HEK293 (cell line): ENCODE data around the gene LY86.

Source experiments
- CTCF ChIA-PET: fragments of 350-600 bp; formaldehyde crosslinking; extraction: SDS; loops from one replicate; lab custom pipeline; 2021; ENCODE audit warnings: antibody characterized with exemption; lab: Yijun Ruan, JAX
- POLR2A ChIA-PET: fragments of 300-600 bp; formaldehyde crosslinking; extraction: SDS; loops from one replicate; lab custom pipeline; 2020; ENCODE audit warnings: antibody characterized with exemption, inconsistent platforms; lab: Yijun Ruan, JAX
- H3K27ac ChIP-seq: fragments of 200-500 bp; sonication (Bioruptor generic); 2 replicates; pipeline ENCODE4 v1.5.1; 2014; ENCODE audit warnings: low read depth, low read length, control low read depth, inconsistent platforms; ENCODE audit errors: extremely low read depth
- H3K36me3 ChIP-seq, 2 experiments: fragments of 200-500 bp in 1 of 2; sonication (Bioruptor generic) in 1 of 2; 1 replicate in 1 of 2; 2 replicates in 1 of 2; pipeline ENCODE4 v1.5.1; 2014 to 2017; ENCODE audit warnings: inconsistent platforms in 2 of 2, low read length in 2 of 2; ENCODE audit not compliant: control insufficient read depth in 2 of 2, insufficient read depth in 1 of 2
- H3K4me1 ChIP-seq: fragments of 200-500 bp; sonication (Bioruptor generic); 2 replicates; pipeline ENCODE4 v1.5.1; 2014; ENCODE audit warnings: mild to moderate bottlenecking, low read length, inconsistent platforms; ENCODE audit not compliant: control insufficient read depth, insufficient read depth
- H3K4me3 ChIP-seq: 2 replicates; pipeline ENCODE4 v1.5.1; 2011; ENCODE audit warnings: low read depth, mild to moderate bottlenecking, control low read depth, low read length, moderate library complexity
- H3K9me3 ChIP-seq: fragments of 200-500 bp; sonication (Bioruptor generic); 2 replicates; pipeline ENCODE4 v1.5.1; 2014; ENCODE audit warnings: low read depth, low read length, inconsistent platforms; ENCODE audit not compliant: control insufficient read depth, insufficient read depth
- KLF1 ChIP-seq: fragments of 450-650 bp; formaldehyde crosslinking; IDR thresholded peaks from 2 replicates; pipeline ENCODE4 v1.5.1; 2016; ENCODE audit warnings: missing biosample characterization, missing genetic modification characterization
- KLF10 ChIP-seq: fragments of 450-650 bp; IDR thresholded peaks from 2 replicates; pipeline ENCODE4 v1.5.1; 2018; ENCODE audit warnings: missing biosample characterization, mild to moderate bottlenecking, missing genetic modification characterization
- RBAK ChIP-seq: fragments of 450-650 bp; formaldehyde crosslinking; IDR thresholded peaks from 2 replicates; pipeline ENCODE4 v1.5.1; 2016; ENCODE audit warnings: missing biosample characterization, missing genetic modification characterization
- ZFP37 ChIP-seq: fragments of 450-650 bp; formaldehyde crosslinking; IDR thresholded peaks from 2 replicates; pipeline ENCODE4 v1.5.1; 2016; ENCODE audit warnings: missing biosample characterization, missing genetic modification characterization
- ZNF157 ChIP-seq: fragments of 450-650 bp; formaldehyde crosslinking; IDR thresholded peaks from 2 replicates; pipeline ENCODE4 v1.5.1; 2016; ENCODE audit warnings: missing biosample characterization, missing genetic modification characterization
- ZNF292 ChIP-seq: fragments of 450-650 bp; formaldehyde crosslinking; IDR thresholded peaks from 2 replicates; pipeline ENCODE4 v1.5.1; 2016; ENCODE audit warnings: low read depth, missing biosample characterization, missing genetic modification characterization, borderline replicate concordance
- ZNF311 ChIP-seq: fragments of 450-650 bp; formaldehyde crosslinking; IDR thresholded peaks from 2 replicates; pipeline ENCODE4 v1.5.1; 2017; ENCODE audit warnings: missing biosample characterization, missing genetic modification characterization, borderline replicate concordance
- ZNF335 ChIP-seq: fragments of 450-650 bp; formaldehyde crosslinking; conservative IDR thresholded peaks from 2 replicates; pipeline ENCODE4 v1.5.1; 2016; ENCODE audit warnings: missing biosample characterization, missing genetic modification characterization
- ZNF423 ChIP-seq: fragments of 450-650 bp; formaldehyde crosslinking; IDR thresholded peaks from 2 replicates; pipeline ENCODE4 v1.5.1; 2016; ENCODE audit warnings: missing biosample characterization, missing genetic modification characterization
- ZNF560 ChIP-seq: fragments of 450-650 bp; formaldehyde crosslinking; IDR thresholded peaks from 2 replicates; pipeline ENCODE4 v1.5.1; 2017; ENCODE audit warnings: missing biosample characterization, missing genetic modification characterization, borderline replicate concordance
- ZNF596 ChIP-seq: fragments of 450-650 bp; IDR thresholded peaks from 2 replicates; pipeline ENCODE4 v1.5.0; 2018; ENCODE audit warnings: missing biosample characterization, mild to moderate bottlenecking, missing genetic modification characterization, moderate library complexity
- ZNF626 ChIP-seq: fragments of 450-650 bp; sonication (Bioruptor Pico); formaldehyde crosslinking; IDR thresholded peaks from 2 replicates; pipeline ENCODE4 v1.5.1; 2018; ENCODE audit warnings: missing biosample characterization, missing genetic modification characterization, inconsistent platforms
- ZNF777 ChIP-seq: fragments of 450-650 bp; formaldehyde crosslinking; IDR thresholded peaks from 2 replicates; pipeline ENCODE4 v1.5.1; 2017; ENCODE audit warnings: missing biosample characterization, missing genetic modification characterization, borderline replicate concordance
- ZSCAN23 ChIP-seq: fragments of 450-650 bp; formaldehyde crosslinking; IDR thresholded peaks from 2 replicates; pipeline ENCODE4 v1.5.1; 2016; ENCODE audit warnings: missing biosample characterization, missing genetic modification characterization
- ZSCAN30 ChIP-seq: fragments of 450-650 bp; IDR thresholded peaks from 2 replicates; pipeline ENCODE4 v1.5.1; 2018; ENCODE audit warnings: missing biosample characterization, mild to moderate bottlenecking, missing genetic modification characterization, moderate library complexity
- TF ChIP-seq, protein P1 (sequence below): fragments of 450-650 bp; formaldehyde crosslinking; IDR thresholded peaks from 2 replicates; pipeline ENCODE4 v1.5.1; 2016; ENCODE audit warnings: missing biosample characterization, missing genetic modification characterization
- TF ChIP-seq, protein P2 (sequence below): fragments of 450-650 bp; IDR thresholded peaks from 2 replicates; pipeline ENCODE4 v1.5.1; 2018; ENCODE audit warnings: missing biosample characterization, missing genetic modification characterization
- TF ChIP-seq, protein P3 (sequence below): fragments of 450-650 bp; formaldehyde crosslinking; IDR thresholded peaks from 2 replicates; pipeline ENCODE4 v1.5.1; 2016; ENCODE audit warnings: missing biosample characterization, missing genetic modification characterization

Gene LY86

DNA sequence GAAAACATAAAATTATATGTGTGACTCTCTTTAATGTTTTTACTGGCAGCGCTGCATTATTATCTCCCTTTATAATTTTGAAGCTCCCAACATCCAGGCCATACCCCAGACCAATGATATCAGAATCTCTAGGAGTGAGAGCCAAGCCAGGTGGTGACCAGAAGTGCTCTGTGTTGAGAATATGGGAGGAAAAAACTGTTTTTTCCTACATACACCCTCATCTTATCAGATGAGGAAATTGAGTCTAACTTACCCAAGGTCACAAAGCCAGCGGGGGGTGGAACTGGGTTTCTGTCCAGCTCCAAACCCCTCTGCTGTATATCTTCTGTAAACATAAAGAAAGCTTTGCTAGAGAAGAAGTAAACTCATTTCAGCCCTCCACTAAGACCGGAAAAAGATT is 42.5 kb downstream of the LY86 start:
- H3K27ac ChIP-seq: no peak overlapping the region
- POLR2A ChIA-PET: interaction anchor here (1.0 kb wide), 1 partner anchor 51 kb away, joined by 7 read pairs; no protein-coding TSS in a partner anchor

DNA sequence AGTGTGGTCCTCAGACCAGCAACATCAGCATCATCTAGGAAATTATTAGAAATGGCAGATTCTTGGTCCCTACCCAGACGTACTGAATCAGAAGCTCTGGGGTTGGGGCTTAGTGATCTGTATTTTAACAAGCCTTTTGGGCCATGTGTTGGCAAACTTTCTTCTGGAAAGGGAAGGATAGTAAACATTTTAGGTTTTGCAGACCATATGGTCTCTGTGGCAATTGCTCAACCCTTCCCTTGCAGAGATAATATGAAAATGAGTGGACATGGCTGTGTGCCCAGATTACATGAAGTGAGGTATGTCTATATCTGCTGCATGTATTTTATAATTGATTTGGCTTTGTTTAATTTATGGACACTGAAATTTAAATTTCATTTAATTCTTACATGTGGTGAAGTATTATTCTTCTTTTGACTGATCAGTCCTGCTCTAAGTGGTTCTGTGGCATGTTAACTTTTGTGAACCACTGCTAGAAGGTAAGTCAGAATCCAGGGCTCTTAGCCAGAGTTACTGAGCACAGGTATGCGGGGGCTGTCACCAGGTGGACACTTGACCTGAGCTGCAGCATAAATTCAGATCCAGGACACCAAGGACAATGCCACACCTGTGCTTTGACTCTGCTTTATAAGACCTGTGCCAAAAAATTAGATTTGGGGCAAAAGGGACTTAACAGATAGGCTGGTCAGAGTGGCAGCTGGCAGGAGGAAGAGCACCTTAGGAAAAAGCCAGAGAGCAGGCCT is 43.2 kb downstream of the LY86 start:
- CTCF ChIA-PET: interaction anchor here (0.8 kb wide), 1 partner anchor 21 kb away, joined by 3 read pairs; no protein-coding TSS in a partner anchor
- POLR2A ChIA-PET: no interaction called here
- no peak for TF ChIP-seq ZNF423
- no peak for TF ChIP-seq ZSCAN30
- TF ChIP-seq ZNF311 (tag by site-specific recombination): no peak
- no peak for TF ChIP-seq RBAK (tag by site-specific recombination)
- no peak for TF ChIP-seq ZNF335 (tag by site-specific recombination)
- TF ChIP-seq ZNF157: no peak
- no peak for TF ChIP-seq ZSCAN23 (tag by site-specific recombination)

More for the DNA sequence above, 42.5 kb downstream of the LY86 start:
- TF ChIP-seq ZNF157: no peak
- TF ChIP-seq ZNF292 (tag by site-specific recombination): no peak
- TF ChIP-seq ZNF626 (tag by site-specific recombination): no peak
- no peak for TF ChIP-seq ZNF560
- TF ChIP-seq, protein P1, sequence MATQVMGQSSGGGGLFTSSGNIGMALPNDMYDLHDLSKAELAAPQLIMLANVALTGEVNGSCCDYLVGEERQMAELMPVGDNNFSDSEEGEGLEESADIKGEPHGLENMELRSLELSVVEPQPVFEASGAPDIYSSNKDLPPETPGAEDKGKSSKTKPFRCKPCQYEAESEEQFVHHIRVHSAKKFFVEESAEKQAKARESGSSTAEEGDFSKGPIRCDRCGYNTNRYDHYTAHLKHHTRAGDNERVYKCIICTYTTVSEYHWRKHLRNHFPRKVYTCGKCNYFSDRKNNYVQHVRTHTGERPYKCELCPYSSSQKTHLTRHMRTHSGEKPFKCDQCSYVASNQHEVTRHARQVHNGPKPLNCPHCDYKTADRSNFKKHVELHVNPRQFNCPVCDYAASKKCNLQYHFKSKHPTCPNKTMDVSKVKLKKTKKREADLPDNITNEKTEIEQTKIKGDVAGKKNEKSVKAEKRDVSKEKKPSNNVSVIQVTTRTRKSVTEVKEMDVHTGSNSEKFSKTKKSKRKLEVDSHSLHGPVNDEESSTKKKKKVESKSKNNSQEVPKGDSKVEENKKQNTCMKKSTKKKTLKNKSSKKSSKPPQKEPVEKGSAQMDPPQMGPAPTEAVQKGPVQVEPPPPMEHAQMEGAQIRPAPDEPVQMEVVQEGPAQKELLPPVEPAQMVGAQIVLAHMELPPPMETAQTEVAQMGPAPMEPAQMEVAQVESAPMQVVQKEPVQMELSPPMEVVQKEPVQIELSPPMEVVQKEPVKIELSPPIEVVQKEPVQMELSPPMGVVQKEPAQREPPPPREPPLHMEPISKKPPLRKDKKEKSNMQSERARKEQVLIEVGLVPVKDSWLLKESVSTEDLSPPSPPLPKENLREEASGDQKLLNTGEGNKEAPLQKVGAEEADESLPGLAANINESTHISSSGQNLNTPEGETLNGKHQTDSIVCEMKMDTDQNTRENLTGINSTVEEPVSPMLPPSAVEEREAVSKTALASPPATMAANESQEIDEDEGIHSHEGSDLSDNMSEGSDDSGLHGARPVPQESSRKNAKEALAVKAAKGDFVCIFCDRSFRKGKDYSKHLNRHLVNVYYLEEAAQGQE (tag by site-specific recombination): no peak
- TF ChIP-seq ZNF596 (tag by site-specific recombination): no peak
- no peak for TF ChIP-seq ZFP37 (tag by site-specific recombination)
- TF ChIP-seq, protein P2, sequence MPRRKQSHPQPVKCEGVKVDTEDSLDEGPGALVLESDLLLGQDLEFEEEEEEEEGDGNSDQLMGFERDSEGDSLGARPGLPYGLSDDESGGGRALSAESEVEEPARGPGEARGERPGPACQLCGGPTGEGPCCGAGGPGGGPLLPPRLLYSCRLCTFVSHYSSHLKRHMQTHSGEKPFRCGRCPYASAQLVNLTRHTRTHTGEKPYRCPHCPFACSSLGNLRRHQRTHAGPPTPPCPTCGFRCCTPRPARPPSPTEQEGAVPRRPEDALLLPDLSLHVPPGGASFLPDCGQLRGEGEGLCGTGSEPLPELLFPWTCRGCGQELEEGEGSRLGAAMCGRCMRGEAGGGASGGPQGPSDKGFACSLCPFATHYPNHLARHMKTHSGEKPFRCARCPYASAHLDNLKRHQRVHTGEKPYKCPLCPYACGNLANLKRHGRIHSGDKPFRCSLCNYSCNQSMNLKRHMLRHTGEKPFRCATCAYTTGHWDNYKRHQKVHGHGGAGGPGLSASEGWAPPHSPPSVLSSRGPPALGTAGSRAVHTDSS (tag by site-specific recombination): no peak
- TF ChIP-seq KLF1 (tag by site-specific recombination): no peak
- no peak for TF ChIP-seq ZNF777 (tag by site-specific recombination)
- TF ChIP-seq, protein P3, sequence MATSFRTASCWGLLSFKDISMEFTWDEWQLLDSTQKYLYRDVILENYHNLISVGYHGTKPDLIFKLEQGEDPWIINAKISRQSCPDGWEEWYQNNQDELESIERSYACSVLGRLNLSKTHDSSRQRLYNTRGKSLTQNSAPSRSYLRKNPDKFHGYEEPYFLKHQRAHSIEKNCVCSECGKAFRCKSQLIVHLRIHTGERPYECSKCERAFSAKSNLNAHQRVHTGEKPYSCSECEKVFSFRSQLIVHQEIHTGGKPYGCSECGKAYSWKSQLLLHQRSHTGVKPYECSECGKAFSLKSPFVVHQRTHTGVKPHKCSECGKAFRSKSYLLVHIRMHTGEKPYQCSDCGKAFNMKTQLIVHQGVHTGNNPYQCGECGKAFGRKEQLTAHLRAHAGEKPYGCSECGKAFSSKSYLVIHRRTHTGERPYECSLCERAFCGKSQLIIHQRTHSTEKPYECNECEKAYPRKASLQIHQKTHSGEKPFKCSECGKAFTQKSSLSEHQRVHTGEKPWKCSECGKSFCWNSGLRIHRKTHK (tag by site-specific recombination): no peak
- no peak for TF ChIP-seq KLF10 (tag by site-specific recombination)
- H3K36me3 ChIP-seq: no peaks in the 10 kb centered on the region
- H3K4me1 ChIP-seq: peaks cover 7% of the 10 kb centered on the region; the same call in 1 of the 2 replicates
- no peak overlapping the region for H3K4me3 ChIP-seq
- no peaks in the 10 kb centered on the region for H3K9me3 ChIP-seq
- CTCF ChIA-PET: interaction anchor here (0.6 to 0.9 kb wide), 3 partner anchors 11 to 732 kb away, joined by 3 read pairs; no protein-coding TSS in a partner anchor

More for the DNA sequence above, 43.2 kb downstream of the LY86 start:
- no peak overlapping the region for H3K4me3 ChIP-seq
- no peak overlapping the region for H3K27ac ChIP-seq
- H3K9me3 ChIP-seq: no peaks in the 10 kb centered on the region
- H3K4me1 ChIP-seq: peaks cover 7% of the 10 kb centered on the region; the same call in 1 of the 2 replicates
- H3K36me3 ChIP-seq: no peaks in the 10 kb centered on the region
